Liver (tissue), 9 donors: Measurements from ENCODE around the gene CBX2. TPM values are rescaled to one million over a fixed set of nuclear protein-coding genes. Genes with fewer than 3 reads are reported as not detected.

Source experiments
- DNase-seq: peaks from one replicate; pipeline ENCODE4 v3.0.0-alpha.2; 2017; ENCODE audit warnings: low spot score
- H3K27ac ChIP-seq, 2 donors: one replicate each; pipeline ENCODE4 v1.7.0; 2013; ENCODE audit warnings: inconsistent platforms in 2 of 2, low read length in 2 of 2, control low read depth in 1 of 2, low read depth in 1 of 2, mild to moderate bottlenecking in 1 of 2
- H3K27me3 ChIP-seq, 4 donors: one replicate each; pipeline versions ENCODE4 v1.6.1 to v1.7.0; 2013; ENCODE audit warnings: low read length in 3 of 4, inconsistent platforms in 1 of 4, mild to moderate bottlenecking in 1 of 4, moderate library complexity in 1 of 4; ENCODE audit not compliant: control insufficient read depth in 4 of 4, insufficient read depth in 4 of 4
- H3K36me3 ChIP-seq, 4 donors: one replicate each; pipeline versions ENCODE4 v1.6.1 to v1.7.0; 2013; ENCODE audit warnings: low read length in 3 of 4, mild to moderate bottlenecking in 3 of 4, low read depth in 1 of 4, moderate library complexity in 1 of 4; ENCODE audit not compliant: control insufficient read depth in 4 of 4, insufficient read depth in 3 of 4
- H3K4me1 ChIP-seq, 4 donors: one replicate each; pipeline versions ENCODE4 v1.6.1 to v1.7.0; 2013; ENCODE audit warnings: low read length in 3 of 4, mild to moderate bottlenecking in 3 of 4, moderate library complexity in 1 of 4; ENCODE audit not compliant: control insufficient read depth in 4 of 4, insufficient read depth in 4 of 4
- H3K4me3 ChIP-seq, 3 donors: one replicate each; pipeline versions ENCODE4 v1.6.1 to v1.7.0; 2013; ENCODE audit warnings: low read length in 3 of 3, control low read depth in 1 of 3, low read depth in 1 of 3, mild to moderate bottlenecking in 1 of 3
- H3K9ac ChIP-seq, 2 donors: one replicate each; pipeline ENCODE4 v1.7.0; 2013; ENCODE audit warnings: low read length in 2 of 2, mild to moderate bottlenecking in 2 of 2, moderate library complexity in 2 of 2, control low read depth in 1 of 2, low read depth in 1 of 2
- H3K9me3 ChIP-seq, 4 donors: one replicate each; pipeline versions ENCODE4 v1.6.1 to v1.7.0; 2013; ENCODE audit warnings: low read length in 3 of 4; ENCODE audit not compliant: control insufficient read depth in 4 of 4
- CTCF ChIP-seq: fragments of 150-350 bp; IDR thresholded peaks from 2 replicates; pipeline ENCODE4 v1.5.1; 2017; ENCODE audit warnings: improper control_type of control experiment, low read depth, low read length; ENCODE audit not compliant: missing input control
- EGR1 ChIP-seq, 2 donors: IDR thresholded peaks; 2 replicates each; pipeline ENCODE4 v1.6.1; 2016 to 2018; ENCODE audit warnings: antibody characterized with exemption in 2 of 2, low read depth in 2 of 2
- FOXA1 ChIP-seq: IDR thresholded peaks from 2 replicates; pipeline ENCODE4 v1.6.1; 2016; ENCODE audit warnings: antibody characterized with exemption
- GABPA ChIP-seq, 2 donors: IDR thresholded peaks in 1 of 2; conservative IDR thresholded peaks in 1 of 2; 2 replicates each; pipeline ENCODE4 v1.6.1; 2016; ENCODE audit warnings: antibody characterized with exemption in 2 of 2, mild to moderate bottlenecking in 1 of 2, moderate library complexity in 1 of 2
- HNF4A ChIP-seq, 2 donors: conservative IDR thresholded peaks; 2 replicates each; pipeline ENCODE4 v1.6.1; 2016; ENCODE audit warnings: antibody characterized with exemption in 2 of 2, mild to moderate bottlenecking in 2 of 2
- HNF4G ChIP-seq: IDR thresholded peaks from 2 replicates; pipeline ENCODE4 v1.6.1; 2016; ENCODE audit warnings: antibody characterized with exemption
- MAX ChIP-seq: IDR thresholded peaks from 2 replicates; pipeline ENCODE4 v1.6.1; 2016; ENCODE audit warnings: antibody characterized with exemption
- NR2F2 ChIP-seq: IDR thresholded peaks from 2 replicates; pipeline ENCODE4 v1.6.1; 2016; ENCODE audit warnings: antibody characterized with exemption
- RAD21 ChIP-seq, 2 donors: IDR thresholded peaks; 2 replicates each; pipeline ENCODE4 v1.6.1; 2016; ENCODE audit warnings: antibody characterized with exemption in 2 of 2, mild to moderate bottlenecking in 2 of 2
- REST ChIP-seq: IDR thresholded peaks from 2 replicates; pipeline ENCODE4 v1.6.1; 2016; ENCODE audit warnings: antibody characterized with exemption, mild to moderate bottlenecking
- RXRA ChIP-seq, 2 donors: IDR thresholded peaks; 2 replicates each; pipeline ENCODE4 v1.6.1; 2017 to 2018; ENCODE audit warnings: antibody characterized with exemption in 2 of 2, mild to moderate bottlenecking in 1 of 2
- SP1 ChIP-seq: IDR thresholded peaks from 2 replicates; pipeline ENCODE4 v1.6.1; 2018; ENCODE audit warnings: antibody characterized with exemption, mild to moderate bottlenecking
- TAF1 ChIP-seq: conservative IDR thresholded peaks from 2 replicates; pipeline ENCODE4 v1.6.1; 2016; ENCODE audit warnings: antibody characterized with exemption, mild to moderate bottlenecking
- YY1 ChIP-seq: IDR thresholded peaks from 2 replicates; pipeline ENCODE4 v1.6.1; 2016; ENCODE audit warnings: antibody characterized with exemption, mild to moderate bottlenecking
- WGBS: extraction: QIAGEN DNeasy Blood & Tissue Kit; methylation state at CpG from one replicate; pipeline ENCODE4 v1.1.7; 2013; 5-methylcytosine and 5-hydroxymethylcytosine counted together
- polyA plus RNA-seq, 2 donors: library from polyadenylated mRNA; stranded (reverse) in 1 of 2; unstranded in 1 of 2; fragments of 200-250 nt in 1 of 2; fragments of >200 nt in 1 of 2; fragmentation: Nextera tagmentation in 1 of 2; extraction: Ambion mirVana in 1 of 2; gene quantifications; one replicate each; pipeline versions ENCODE4 v1.2.1 to v1.2.3, GENCODE V29; 2013 to 2015
- total RNA-seq, 2 donors: library from RNA; depleted of rRNA; stranded (reverse); fragments of >200 nt; gene quantifications; one replicate each; pipeline ENCODE4 v1.2.3, GENCODE V29; 2014
- donor health status: healthy.
- donor health status: healthy.
- donor health status: healthy.
- donor health status: healthy.
- donor health status: healthy.

Gene CBX2
- total and polyA plus RNA-seq, 4 donors = 0.33 to 2.4 (median 0.53) TPM

GRCh38 chr17:79835953-79836509 is 58.1 kb downstream of the CBX2 start:
- H3K4me1 ChIP-seq = peaks cover 40 to 77% (median 50%) of the 10 kb centered on the region in 4 donors
- 59% methylated on average over 24 of the region's 24 CpGs for WGBS

GRCh38 chr17:79836510-79836971 is 58.6 kb downstream of the CBX2 start:
- H3K4me3 ChIP-seq = peak overlapping the region; percentile 47 to 66 (median 63)
- peak overlapping the region; percentile 79 to 94 for H3K27ac ChIP-seq
- no peaks in the 10 kb centered on the region for H3K27me3 ChIP-seq
- H3K36me3 ChIP-seq = peaks cover 0 to 4% (median 1%) of the 10 kb centered on the region in 4 donors
- peaks cover 37 to 77% (median 48%) of the 10 kb centered on the region in 4 donors for H3K4me1 ChIP-seq
- DNase-seq = no peak
- H3K9ac ChIP-seq = no peak overlapping the region
- no peaks in the 10 kb centered on the region for H3K9me3 ChIP-seq
- 14% methylated on average over 18 of the region's 18 CpGs for WGBS
- peak in 1 of 2 donors; percentile 13 for TF ChIP-seq RAD21 (IDR thresholded peaks at IDR 0.05)
- TF ChIP-seq RXRA (IDR thresholded peaks at IDR 0.05) = peak; percentile 23 to 72
- peak; percentile 19 for TF ChIP-seq MAX
- TF ChIP-seq TAF1 = no peak
- no peak for TF ChIP-seq GABPA (IDR thresholded peaks at IDR 0.05 in 1 of 2, conservative IDR thresholded peaks at IDR 0.05 in 1 of 2)
- TF ChIP-seq REST = peak; percentile 34
- peak in 1 of 2 donors; percentile 49 for TF ChIP-seq HNF4A (conservative IDR thresholded peaks at IDR 0.05)

More at GRCh38 chr17:79835953-79836509, 58.1 kb downstream of the CBX2 start:
- H3K9ac ChIP-seq = no peak overlapping the region
- no peaks in the 10 kb centered on the region for H3K9me3 ChIP-seq
- H3K36me3 ChIP-seq = peaks cover 0 to 4% (median 1%) of the 10 kb centered on the region in 4 donors
- no peaks in the 10 kb centered on the region for H3K27me3 ChIP-seq
- peak overlapping the region; percentile 79 to 94 for H3K27ac ChIP-seq
- H3K4me3 ChIP-seq = peak overlapping the region in 1 of 3 donors; percentile 66
- no peak for DNase-seq
- no peak for TF ChIP-seq HNF4G
- TF ChIP-seq EGR1 (IDR thresholded peaks at IDR 0.05; ENCODE audit: low read depth in 2 of 2) = no peak
- no peak for TF ChIP-seq SP1
- TF ChIP-seq NR2F2 = no peak
- no peak for TF ChIP-seq FOXA1
- TF ChIP-seq CTCF = no peak
- no peak for TF ChIP-seq YY1
